Measurements from ENCODE around the gene NUP54.

The NUP54 gene

DNA sequence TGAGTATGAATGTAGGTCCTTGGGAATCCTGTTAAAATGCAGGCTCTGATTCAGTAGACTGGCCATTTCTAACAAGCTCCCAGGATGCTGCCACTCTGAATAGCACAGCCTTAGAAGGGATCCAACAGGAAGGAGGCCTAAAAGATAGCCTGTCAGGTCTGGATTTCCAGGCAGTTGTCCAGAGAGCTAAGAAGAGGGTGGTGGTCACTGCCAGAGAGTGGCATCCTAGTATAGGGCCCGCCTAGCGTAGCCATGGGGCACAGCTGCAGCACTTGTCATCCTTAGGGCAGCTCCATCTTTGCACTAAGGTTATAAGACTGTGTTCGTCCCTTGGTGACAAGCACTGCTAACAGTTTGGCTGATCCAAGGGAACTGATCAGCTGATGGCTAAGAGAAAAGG, 20.5 kb upstream of the NUP54 start:
- no peaks in the 10 kb centered on the region for H3K4me1 ChIP-seq (ENCODE audit: low read length)
- no peaks in the 10 kb centered on the region for H3K27me3 ChIP-seq (ENCODE audit: low read depth, low read length)
- H3K9me3 ChIP-seq (ENCODE audit: insufficient read depth, low read length): no peaks in the 10 kb centered on the region
- no peak overlapping the region for H3K9ac ChIP-seq (ENCODE audit: low read length)
- H4K20me1 ChIP-seq (ENCODE audit: insufficient read depth, low read length): no peaks in the 10 kb centered on the region
- H2AFZ ChIP-seq (ENCODE audit: low read depth, low read length): no peak overlapping the region
- H3K36me3 ChIP-seq (replicated peaks; ENCODE audit: low read depth, low read length): no peaks in the 10 kb centered on the region
- no peak overlapping the region for H3K4me2 ChIP-seq (ENCODE audit: low read length)
- no peak overlapping the region for H3K27ac ChIP-seq (ENCODE audit: low read length)
- no peaks in the 10 kb centered on the region for H3K79me2 ChIP-seq (ENCODE audit: low read length)
- no peak for TF ChIP-seq EZH2phosphoT487 (IDR thresholded peaks at IDR 0.05; ENCODE audit: low read depth)
- TF ChIP-seq, protein P1, sequence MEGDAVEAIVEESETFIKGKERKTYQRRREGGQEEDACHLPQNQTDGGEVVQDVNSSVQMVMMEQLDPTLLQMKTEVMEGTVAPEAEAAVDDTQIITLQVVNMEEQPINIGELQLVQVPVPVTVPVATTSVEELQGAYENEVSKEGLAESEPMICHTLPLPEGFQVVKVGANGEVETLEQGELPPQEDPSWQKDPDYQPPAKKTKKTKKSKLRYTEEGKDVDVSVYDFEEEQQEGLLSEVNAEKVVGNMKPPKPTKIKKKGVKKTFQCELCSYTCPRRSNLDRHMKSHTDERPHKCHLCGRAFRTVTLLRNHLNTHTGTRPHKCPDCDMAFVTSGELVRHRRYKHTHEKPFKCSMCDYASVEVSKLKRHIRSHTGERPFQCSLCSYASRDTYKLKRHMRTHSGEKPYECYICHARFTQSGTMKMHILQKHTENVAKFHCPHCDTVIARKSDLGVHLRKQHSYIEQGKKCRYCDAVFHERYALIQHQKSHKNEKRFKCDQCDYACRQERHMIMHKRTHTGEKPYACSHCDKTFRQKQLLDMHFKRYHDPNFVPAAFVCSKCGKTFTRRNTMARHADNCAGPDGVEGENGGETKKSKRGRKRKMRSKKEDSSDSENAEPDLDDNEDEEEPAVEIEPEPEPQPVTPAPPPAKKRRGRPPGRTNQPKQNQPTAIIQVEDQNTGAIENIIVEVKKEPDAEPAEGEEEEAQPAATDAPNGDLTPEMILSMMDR (IDR thresholded peaks at IDR 0.05; ENCODE audit: low read depth, low read length): no peak
- H3K4me3 ChIP-seq (ENCODE audit: low read length): no peak overlapping the region

DNA sequence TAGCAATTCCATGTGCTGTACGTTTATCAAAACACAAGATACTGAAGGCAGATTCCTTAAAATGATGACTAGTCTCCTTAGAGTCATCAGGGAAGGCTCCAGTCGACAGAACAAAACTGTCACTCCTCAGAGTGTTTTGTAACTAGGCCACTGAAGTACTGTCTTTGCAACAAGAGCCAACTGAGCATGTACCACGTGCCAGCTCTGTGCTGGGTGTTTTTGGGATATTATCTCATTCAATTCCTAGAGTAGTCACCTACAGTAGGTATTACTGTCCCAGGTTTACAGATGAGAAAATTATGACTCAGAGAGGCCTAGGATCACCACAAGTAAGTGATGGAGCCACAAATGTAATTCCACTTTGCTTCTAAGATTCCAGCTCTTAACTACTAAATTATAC, 18.3 kb upstream of the NUP54 start:
- no peaks in the 10 kb centered on the region for H3K9me3 ChIP-seq (ENCODE audit: insufficient read depth, low read length)

DNA sequence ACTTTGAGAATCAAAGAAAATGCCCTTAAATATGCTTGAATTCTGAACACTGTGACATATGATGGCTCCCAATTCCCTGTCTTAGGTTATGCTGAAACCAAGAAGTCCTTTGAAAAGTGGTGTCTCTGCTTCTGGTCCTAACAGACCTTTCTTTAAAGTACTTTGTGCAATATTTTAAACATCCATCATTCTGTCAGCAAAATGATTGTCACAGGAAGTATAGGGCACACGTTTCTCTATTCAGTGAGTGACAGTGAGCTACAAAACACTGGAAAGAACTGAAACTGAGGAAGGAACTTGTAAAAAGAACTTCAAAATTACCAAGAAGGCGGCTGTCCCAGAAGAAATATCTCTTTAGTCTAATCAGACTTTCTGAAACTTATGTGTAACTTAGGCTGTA, 12.2 kb upstream of the NUP54 start:
- Histone ChIP-seq H4K20me1 (ENCODE audit: insufficient read depth, low read length) (no peaks in the 10 kb centered on the region), H2AFZ (ENCODE audit: low read depth, low read length) (no peak overlapping the region), H3K4me3 (ENCODE audit: low read length) (no peak overlapping the region), H3K27ac (ENCODE audit: low read length) (no peak overlapping the region), H3K79me2 (ENCODE audit: low read length) (no peaks in the 10 kb centered on the region), H3K27me3 (ENCODE audit: low read depth, low read length) (no peaks in the 10 kb centered on the region), H3K4me2 (ENCODE audit: low read length) (no peak overlapping the region), H3K4me1 (ENCODE audit: low read length) (no peaks in the 10 kb centered on the region), H3K36me3 (replicated peaks; ENCODE audit: low read depth, low read length) (peaks cover 3% of the 10 kb centered on the region), H3K9ac (ENCODE audit: low read length) (no peak overlapping the region), H3K9me3 (ENCODE audit: insufficient read depth, low read length) (no peaks in the 10 kb centered on the region)
- no peak for TF ChIP-seq EZH2phosphoT487 (IDR thresholded peaks at IDR 0.05; ENCODE audit: low read depth)
- TF ChIP-seq, protein P1 (IDR thresholded peaks at IDR 0.05; ENCODE audit: low read depth, low read length): no peak

More for the DNA sequence above, 18.3 kb upstream of the NUP54 start:
- no peak overlapping the region for H3K4me2 ChIP-seq (ENCODE audit: low read length)
- no peaks in the 10 kb centered on the region for H3K27me3 ChIP-seq (ENCODE audit: low read depth, low read length)
- H3K36me3 ChIP-seq (replicated peaks; ENCODE audit: low read depth, low read length): no peaks in the 10 kb centered on the region
- no peaks in the 10 kb centered on the region for H3K79me2 ChIP-seq (ENCODE audit: low read length)
- no peaks in the 10 kb centered on the region for H3K4me1 ChIP-seq (ENCODE audit: low read length)
- H3K4me3 ChIP-seq (ENCODE audit: low read length): no peak overlapping the region
- TF ChIP-seq, protein P1 (IDR thresholded peaks at IDR 0.05; ENCODE audit: low read depth, low read length): no peak
- no peak for TF ChIP-seq EZH2phosphoT487 (IDR thresholded peaks at IDR 0.05; ENCODE audit: low read depth)
- H3K9ac ChIP-seq (ENCODE audit: low read length): no peak overlapping the region
- no peak overlapping the region for H2AFZ ChIP-seq (ENCODE audit: low read depth, low read length)
- H3K27ac ChIP-seq (ENCODE audit: low read length): no peak overlapping the region
- H4K20me1 ChIP-seq (ENCODE audit: insufficient read depth, low read length): no peaks in the 10 kb centered on the region

DNA sequence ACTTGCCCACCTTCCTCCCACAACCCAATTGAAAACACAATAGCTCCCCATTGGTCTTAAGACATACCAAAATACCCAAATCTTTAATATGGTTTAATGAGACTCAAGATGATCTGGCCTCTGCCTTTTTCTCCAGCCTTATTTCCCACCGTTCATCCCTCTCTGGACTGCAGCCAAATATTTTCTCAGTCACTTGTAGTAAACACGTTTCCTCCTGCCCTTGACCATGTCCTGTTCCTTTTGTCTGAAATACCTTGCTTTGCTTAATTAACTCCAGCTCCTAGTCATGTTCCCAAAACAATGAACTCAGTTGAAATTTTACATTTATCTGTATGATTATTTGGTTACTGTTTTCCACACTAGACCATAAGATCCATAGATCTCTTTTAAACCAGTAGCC, 8.4 kb upstream of the NUP54 start:
- no peak overlapping the region for H3K27ac ChIP-seq (ENCODE audit: low read length)
- no peak overlapping the region for H2AFZ ChIP-seq (ENCODE audit: low read depth, low read length)
- H3K9ac ChIP-seq (ENCODE audit: low read length): no peak overlapping the region
- H3K4me2 ChIP-seq (ENCODE audit: low read length): no peak overlapping the region
- H3K9me3 ChIP-seq (ENCODE audit: insufficient read depth, low read length): no peaks in the 10 kb centered on the region
- H3K4me3 ChIP-seq (ENCODE audit: low read length): no peak overlapping the region
- no peak for TF ChIP-seq EZH2phosphoT487 (IDR thresholded peaks at IDR 0.05; ENCODE audit: low read depth)
- TF ChIP-seq, protein P1 (IDR thresholded peaks at IDR 0.05; ENCODE audit: low read depth, low read length): no peak
- H3K36me3 ChIP-seq (replicated peaks; ENCODE audit: low read depth, low read length): peaks cover 3% of the 10 kb centered on the region
- no peaks in the 10 kb centered on the region for H4K20me1 ChIP-seq (ENCODE audit: insufficient read depth, low read length)
- H3K27me3 ChIP-seq (ENCODE audit: low read depth, low read length): no peaks in the 10 kb centered on the region
- H3K4me1 ChIP-seq (ENCODE audit: low read length): no peaks in the 10 kb centered on the region
- H3K79me2 ChIP-seq (ENCODE audit: low read length): no peaks in the 10 kb centered on the region
